22Rv1 (cell line): Measurements from ENCODE around the gene PIGZ.

Source experiments
- H3K27ac ChIP-seq: fragments of 450-650 bp; 2 replicates; pipeline ENCODE4 v1.5.1; 2017
- ZFX ChIP-seq: fragments of 450-650 bp; IDR thresholded peaks from 2 replicates; pipeline ENCODE4 v1.6.1; 2017; ENCODE audit warnings: antibody characterized with exemption, borderline replicate concordance
- TF ChIP-seq, protein P1 (sequence below): fragments of 450-650 bp; IDR thresholded peaks from 2 replicates; pipeline ENCODE4 v1.5.1; 2017; ENCODE audit warnings: mild to moderate bottlenecking

PIGZ gene

GRCh38 chr3:197011780-197012539 is 43.3 kb upstream of the PIGZ start:
- no peak overlapping the region for H3K27ac ChIP-seq
- no peak for TF ChIP-seq ZFX
- TF ChIP-seq, protein P1, sequence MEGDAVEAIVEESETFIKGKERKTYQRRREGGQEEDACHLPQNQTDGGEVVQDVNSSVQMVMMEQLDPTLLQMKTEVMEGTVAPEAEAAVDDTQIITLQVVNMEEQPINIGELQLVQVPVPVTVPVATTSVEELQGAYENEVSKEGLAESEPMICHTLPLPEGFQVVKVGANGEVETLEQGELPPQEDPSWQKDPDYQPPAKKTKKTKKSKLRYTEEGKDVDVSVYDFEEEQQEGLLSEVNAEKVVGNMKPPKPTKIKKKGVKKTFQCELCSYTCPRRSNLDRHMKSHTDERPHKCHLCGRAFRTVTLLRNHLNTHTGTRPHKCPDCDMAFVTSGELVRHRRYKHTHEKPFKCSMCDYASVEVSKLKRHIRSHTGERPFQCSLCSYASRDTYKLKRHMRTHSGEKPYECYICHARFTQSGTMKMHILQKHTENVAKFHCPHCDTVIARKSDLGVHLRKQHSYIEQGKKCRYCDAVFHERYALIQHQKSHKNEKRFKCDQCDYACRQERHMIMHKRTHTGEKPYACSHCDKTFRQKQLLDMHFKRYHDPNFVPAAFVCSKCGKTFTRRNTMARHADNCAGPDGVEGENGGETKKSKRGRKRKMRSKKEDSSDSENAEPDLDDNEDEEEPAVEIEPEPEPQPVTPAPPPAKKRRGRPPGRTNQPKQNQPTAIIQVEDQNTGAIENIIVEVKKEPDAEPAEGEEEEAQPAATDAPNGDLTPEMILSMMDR = no peak

- no peak overlapping the region for H3K27ac ChIP-seq
- TF ChIP-seq ZFX = no peak
- TF ChIP-seq, protein P1 = no peak
Measured at GRCh38 chr3:197010556-197011351, 42.1 kb upstream of the PIGZ start.

DNA sequence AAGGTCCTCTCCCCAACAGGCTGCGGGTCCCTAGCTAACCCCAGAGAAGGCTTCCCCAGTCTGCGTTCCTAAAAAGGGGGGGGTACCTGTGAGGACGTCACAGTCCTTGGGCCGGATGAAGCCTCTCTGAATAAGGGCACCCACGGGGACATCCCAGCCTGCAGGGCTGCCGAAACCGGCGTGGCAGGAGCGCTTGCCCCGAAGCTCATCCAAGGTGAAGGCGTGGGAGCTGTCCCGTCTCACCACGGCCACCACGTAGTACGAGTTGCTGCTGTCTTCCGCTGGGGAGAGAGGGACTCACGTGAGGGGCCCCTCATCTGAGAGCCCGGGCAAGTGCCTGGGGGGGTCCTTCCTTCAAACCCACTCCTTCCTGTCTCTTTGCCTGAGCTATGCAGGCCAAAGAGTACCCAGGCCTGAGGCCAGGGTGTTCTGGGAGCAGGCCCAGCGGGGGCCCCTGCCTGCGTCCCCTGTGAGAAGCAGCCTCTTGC is 40.9 kb upstream of the PIGZ start:
- H3K27ac ChIP-seq = no peak overlapping the region
- TF ChIP-seq, protein P1 = no peak
- TF ChIP-seq ZFX = no peak

- TF ChIP-seq, protein P1 = no peak
- no peak for TF ChIP-seq ZFX
- no peak overlapping the region for H3K27ac ChIP-seq
Measured at GRCh38 chr3:197008436-197009209, 40.0 kb upstream of the PIGZ start.

DNA sequence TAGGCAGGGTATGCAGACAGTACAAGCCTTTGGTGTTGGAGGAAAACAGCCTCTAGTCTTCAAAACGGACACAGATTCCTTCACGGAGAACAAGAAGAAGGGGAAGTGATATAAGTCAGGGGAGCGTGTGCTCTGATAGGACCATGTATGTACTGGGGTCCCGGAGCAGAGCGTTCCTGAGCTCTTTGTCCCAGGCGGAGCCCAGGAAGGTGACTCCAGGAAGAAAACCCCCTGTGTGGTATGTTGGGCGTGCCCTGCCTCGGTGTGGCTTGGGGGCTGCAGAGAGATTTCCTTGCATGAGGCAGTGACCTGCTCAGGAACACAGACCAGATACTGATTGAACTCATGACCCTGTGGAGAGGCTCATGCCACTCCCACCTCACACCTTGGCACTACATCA is 39.3 kb upstream of the PIGZ start:
- TF ChIP-seq ZFX = no peak
- TF ChIP-seq, protein P1 = no peak
- no peak overlapping the region for H3K27ac ChIP-seq

DNA sequence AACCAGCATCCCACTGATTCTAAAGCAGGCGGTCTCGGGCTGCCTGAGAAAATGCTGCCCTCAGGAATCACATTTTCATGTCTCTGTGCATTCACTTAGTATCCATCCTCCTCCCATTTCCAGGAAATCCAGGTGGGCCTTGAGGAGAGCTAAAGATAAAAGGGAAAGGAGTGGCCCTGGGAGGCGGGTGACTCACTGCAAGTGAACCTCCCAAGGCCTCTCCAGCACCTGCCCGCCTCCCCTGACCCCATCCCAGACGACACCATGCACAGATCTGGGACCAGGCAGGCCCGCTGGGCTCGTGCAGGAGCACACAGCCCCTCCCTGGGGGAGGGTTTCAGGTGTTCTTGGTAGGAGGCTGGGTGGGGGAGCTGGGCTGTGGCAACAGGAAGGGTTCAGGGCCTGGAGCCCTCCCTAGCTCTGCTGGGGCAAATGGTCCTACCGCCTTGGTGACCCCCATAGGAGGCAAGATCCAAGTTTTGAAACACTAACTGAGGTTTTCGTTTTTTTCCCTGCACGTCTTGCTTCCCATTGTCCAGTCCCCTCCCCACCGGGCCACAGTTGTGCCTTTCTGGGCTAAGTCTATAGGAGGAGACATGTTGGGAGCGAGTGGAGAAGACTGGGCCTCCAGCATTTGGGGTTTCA is 38.8 kb upstream of the PIGZ start:
- H3K27ac ChIP-seq = no peak overlapping the region
- TF ChIP-seq ZFX = no peak
- TF ChIP-seq, protein P1 = no peak
